T-helper 17 cell (primary cell): Measurements from ENCODE around the gene ASAP2. TPM values are rescaled to one million over a fixed set of nuclear protein-coding genes. Genes with fewer than 3 reads are reported as not detected.

Source experiments
- ATAC-seq: fragments of 150-1000 bp; cut with Tn5 transposase; 2 replicates; pipeline ENCODE4 v1.10.0; 2021; ENCODE audit warnings: mild to moderate bottlenecking, moderate library complexity
- DNase-seq, 3 donors: peaks; one replicate each; pipeline versions ENCODE4 v3.0.0 to v3.0.0-alpha.2; 2020 to 2021
- H3K9me3 ChIP-seq: one replicate; pipeline ENCODE4 v1.7.0; 2013; ENCODE audit warnings: low read length, mild to moderate bottlenecking; ENCODE audit not compliant: control insufficient read depth, poor library complexity, severe bottlenecking
- H3K27ac Mint-ChIP-seq: one replicate; pipeline ENCODE4 v1.8.0; 2022; ENCODE audit warnings: mild to moderate bottlenecking, moderate library complexity, mixed read lengths
- H3K27me3 Mint-ChIP-seq: one replicate; pipeline ENCODE4 v1.8.0; 2022; ENCODE audit warnings: mixed read lengths
- H3K36me3 Mint-ChIP-seq: one replicate; pipeline ENCODE4 v1.8.0; 2022; ENCODE audit warnings: low read depth, mixed read lengths
- H3K4me1 Mint-ChIP-seq: one replicate; pipeline ENCODE4 v1.8.0; 2022; ENCODE audit warnings: mild to moderate bottlenecking, mixed read lengths
- H3K4me3 Mint-ChIP-seq: one replicate; pipeline ENCODE4 v1.8.0; 2022; ENCODE audit warnings: mild to moderate bottlenecking, moderate library complexity, mixed read lengths
- total RNA-seq, 4 donors: library from RNA in 2 of 4; stranded (reverse) in 2 of 4; gene quantifications; one replicate each; pipeline ENCODE4 v1.2.3 and lab custom pipeline; 2022 to 2026

Gene ASAP2
- total RNA-seq, 2 donors from 2014 or later = 0.75 to 14.8 TPM

DNA sequence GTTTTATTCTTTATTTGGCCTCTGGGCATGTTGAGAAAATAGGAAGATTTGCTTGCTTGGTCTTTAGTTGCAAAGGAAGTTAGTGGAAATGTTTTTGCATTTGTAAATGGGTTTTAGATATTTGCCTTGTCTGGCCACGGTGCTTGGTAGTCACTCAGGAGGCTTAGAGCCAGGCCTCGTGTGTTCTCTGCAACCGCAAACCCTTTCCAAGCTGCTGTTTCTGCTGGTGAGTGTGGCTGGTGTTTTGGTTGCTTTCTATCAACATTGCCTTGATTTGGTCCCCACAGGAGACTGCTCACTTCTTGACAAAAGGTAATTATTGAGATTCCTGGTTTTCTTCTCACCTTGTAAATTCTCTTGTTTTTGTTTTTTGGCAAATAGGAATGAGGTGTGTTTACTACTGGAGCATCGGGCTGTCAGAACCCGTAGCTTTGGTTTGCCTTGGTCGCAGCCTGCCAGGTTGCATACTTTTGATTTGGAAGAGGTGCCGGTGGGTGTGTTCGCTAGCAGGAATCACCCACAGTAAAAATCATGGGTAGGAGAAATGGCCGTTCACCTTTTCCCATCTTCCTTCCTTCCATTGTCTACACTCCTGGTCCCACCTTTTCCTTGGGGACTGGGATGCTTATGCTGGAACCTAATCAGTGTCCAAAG, 15.8 kb downstream of the ASAP2 start:
- Mint-ChIP-seq H3K36me3 (peaks cover 6% of the 10 kb centered on the region), H3K4me1 (no peaks in the 10 kb centered on the region), H3K27ac (no peak overlapping the region), H3K27me3 (peaks cover 47% of the 10 kb centered on the region), H3K4me3 (no peak overlapping the region)
- ATAC-seq (no peak), DNase-seq (no peak)
- no peaks in the 10 kb centered on the region for H3K9me3 ChIP-seq

DNA sequence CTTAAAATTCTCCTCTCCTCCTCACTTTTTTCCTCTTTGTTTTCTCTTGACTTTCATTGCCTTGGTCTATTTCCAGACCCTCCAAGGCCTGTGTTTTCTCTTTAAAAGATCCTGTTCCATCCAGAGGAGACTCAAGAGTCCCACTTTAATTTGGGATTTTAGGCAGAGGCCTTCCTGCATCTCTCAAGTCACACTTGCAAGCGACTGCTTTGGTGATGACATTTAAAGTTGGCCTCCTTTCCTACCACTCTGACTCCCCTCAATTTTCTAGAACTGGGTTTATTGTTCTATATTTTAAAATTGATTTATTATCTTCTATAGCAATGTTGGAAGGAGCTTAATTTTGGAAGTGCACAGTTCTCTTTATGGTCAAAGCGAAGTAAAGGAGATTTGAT, 16.3 kb downstream of the ASAP2 start:
- Mint-ChIP-seq H3K27ac (no peak overlapping the region), H3K4me3 (no peak overlapping the region), H3K4me1 (no peaks in the 10 kb centered on the region), H3K27me3 (peaks cover 47% of the 10 kb centered on the region), H3K36me3 (peaks cover 6% of the 10 kb centered on the region)
- no peaks in the 10 kb centered on the region for H3K9me3 ChIP-seq
- DNase-seq = no peak
- no peak for ATAC-seq

DNA sequence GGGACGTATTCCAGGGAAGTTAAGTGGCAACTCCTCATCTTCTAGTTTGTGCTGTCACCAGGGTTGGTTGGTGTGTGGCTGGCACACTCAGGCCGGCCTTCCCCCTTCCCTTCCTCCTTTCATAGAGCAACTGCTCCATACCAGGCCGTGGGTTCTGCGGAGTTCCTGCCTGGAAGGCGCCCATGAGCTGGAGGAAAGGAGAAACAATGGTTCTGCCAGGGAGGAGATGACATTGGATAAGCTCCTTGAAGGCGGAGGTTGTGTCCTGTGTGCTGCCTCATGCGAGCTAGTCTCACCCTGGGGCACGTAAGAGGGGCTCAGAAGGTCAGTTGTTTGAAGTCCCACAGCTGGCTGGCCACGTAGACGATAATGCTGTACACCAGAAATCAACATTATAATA, 19.2 kb downstream of the ASAP2 start:
- Mint-ChIP-seq H3K27me3 (peaks cover 67% of the 10 kb centered on the region), H3K27ac (no peak overlapping the region), H3K4me3 (no peak overlapping the region), H3K36me3 (peaks cover 8% of the 10 kb centered on the region), H3K4me1 (no peaks in the 10 kb centered on the region)
- H3K9me3 ChIP-seq = no peaks in the 10 kb centered on the region
- ATAC-seq = no peak
- DNase-seq = no peak

GRCh38 chr2:9226458-9227380, 20.1 kb downstream of the ASAP2 start:
- ATAC-seq (no peak), DNase-seq (no peak)
- Mint-ChIP-seq H3K27me3 (peaks cover 69% of the 10 kb centered on the region), H3K27ac (no peak overlapping the region), H3K4me3 (no peak overlapping the region), H3K4me1 (peaks cover 1% of the 10 kb centered on the region), H3K36me3 (peaks cover 9% of the 10 kb centered on the region)
- no peaks in the 10 kb centered on the region for H3K9me3 ChIP-seq

DNA sequence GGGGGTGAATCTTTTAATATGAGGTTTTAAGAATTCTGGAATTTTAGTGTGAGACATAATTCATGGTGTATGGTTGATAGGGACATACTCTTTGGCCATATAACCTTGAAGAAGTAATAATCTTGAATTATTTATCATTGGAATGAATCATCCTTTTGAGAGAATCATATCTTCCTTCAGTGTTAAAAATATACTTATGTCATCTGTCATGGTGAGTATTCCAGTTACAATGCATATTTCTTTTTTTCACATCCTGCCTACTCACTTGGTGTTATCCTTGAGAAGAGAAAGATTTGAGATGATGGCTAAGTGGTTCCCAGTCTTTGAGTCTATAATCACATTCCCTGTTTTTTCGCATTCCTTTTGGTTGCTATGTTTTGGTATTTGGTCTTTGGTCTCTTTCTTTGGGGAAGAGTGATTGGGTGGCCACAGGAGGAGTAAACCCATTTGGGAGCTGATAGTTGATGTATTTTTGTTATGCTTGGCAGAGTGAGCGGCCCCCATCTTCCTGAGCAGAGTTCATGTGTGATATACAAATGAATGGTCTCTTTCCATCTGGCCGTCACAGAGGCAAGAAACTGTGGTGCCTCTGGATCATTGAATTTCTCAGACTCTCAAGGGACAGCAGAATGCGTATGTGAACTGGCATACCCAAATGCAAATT, 21.6 kb downstream of the ASAP2 start:
- DNase-seq = no peak
- no peak for ATAC-seq
- Mint-ChIP-seq H3K4me1 (peaks cover 6% of the 10 kb centered on the region), H3K27me3 (peaks cover 84% of the 10 kb centered on the region), H3K36me3 (peaks cover 11% of the 10 kb centered on the region), H3K27ac (no peak overlapping the region), H3K4me3 (no peak overlapping the region)
- H3K9me3 ChIP-seq = no peaks in the 10 kb centered on the region

- no peak overlapping the region for H3K27ac Mint-ChIP-seq
- peaks cover 11% of the 10 kb centered on the region for H3K36me3 Mint-ChIP-seq
- H3K9me3 ChIP-seq = no peaks in the 10 kb centered on the region
- peaks cover 89% of the 10 kb centered on the region for H3K27me3 Mint-ChIP-seq
- H3K4me1 Mint-ChIP-seq = peaks cover 6% of the 10 kb centered on the region
- DNase-seq (no peak), ATAC-seq (no peak)
- H3K4me3 Mint-ChIP-seq = no peak overlapping the region
Measured at GRCh38 chr2:9228781-9229469, 22.3 kb downstream of the ASAP2 start.

GRCh38 chr2:9229470-9229820, 22.8 kb downstream of the ASAP2 start:
- no peaks in the 10 kb centered on the region for H3K9me3 ChIP-seq
- no peak for ATAC-seq
- Mint-ChIP-seq H3K4me1 (peaks cover 9% of the 10 kb centered on the region), H3K27me3 (peaks cover 92% of the 10 kb centered on the region), H3K27ac (no peak overlapping the region), H3K36me3 (peaks cover 11% of the 10 kb centered on the region), H3K4me3 (no peak overlapping the region)
- no peak for DNase-seq

DNA sequence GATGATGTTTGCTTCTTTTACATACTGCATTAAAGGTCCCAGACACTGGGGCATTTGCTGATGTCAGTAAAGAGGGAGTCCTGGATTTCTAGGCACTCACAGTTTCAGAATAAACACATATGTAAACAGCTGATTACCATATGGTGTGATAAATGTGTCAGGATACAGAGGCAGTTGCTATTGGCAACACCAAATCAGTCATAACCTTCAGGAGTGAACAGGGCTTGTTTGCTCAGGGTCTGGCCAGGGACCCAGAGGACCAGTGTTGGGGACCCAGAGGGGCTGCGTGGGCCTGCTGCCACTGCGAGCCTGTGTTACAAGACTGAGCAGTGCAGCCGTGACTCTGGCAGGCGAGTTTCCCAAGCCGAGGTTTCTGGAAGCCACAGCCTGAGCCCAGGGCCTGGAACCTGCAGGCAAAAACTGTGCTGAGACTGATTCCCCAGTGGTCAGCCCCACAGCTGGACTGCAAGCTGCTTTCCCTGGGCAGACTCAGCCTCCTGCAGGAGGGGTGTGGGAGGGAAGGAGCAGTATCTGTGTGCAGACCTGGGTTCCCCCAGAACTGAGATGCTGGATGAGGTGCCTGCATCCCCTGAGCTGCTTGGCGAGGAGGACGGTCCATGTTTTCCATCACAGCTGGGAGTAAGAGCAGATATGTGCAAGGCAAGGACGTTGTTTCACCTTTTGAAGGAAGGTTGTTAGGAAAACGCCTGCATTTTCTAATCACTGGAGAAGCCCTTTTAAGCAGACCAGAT, 23.6 kb downstream of the ASAP2 start:
- no peaks in the 10 kb centered on the region for H3K9me3 ChIP-seq
- DNase-seq (no peak), ATAC-seq (no peak)
- H3K36me3 Mint-ChIP-seq = peaks cover 11% of the 10 kb centered on the region
- no peak overlapping the region for H3K4me3 Mint-ChIP-seq
- H3K4me1 Mint-ChIP-seq = peaks cover 9% of the 10 kb centered on the region
- no peak overlapping the region for H3K27ac Mint-ChIP-seq
- H3K27me3 Mint-ChIP-seq = peaks cover 92% of the 10 kb centered on the region

DNA sequence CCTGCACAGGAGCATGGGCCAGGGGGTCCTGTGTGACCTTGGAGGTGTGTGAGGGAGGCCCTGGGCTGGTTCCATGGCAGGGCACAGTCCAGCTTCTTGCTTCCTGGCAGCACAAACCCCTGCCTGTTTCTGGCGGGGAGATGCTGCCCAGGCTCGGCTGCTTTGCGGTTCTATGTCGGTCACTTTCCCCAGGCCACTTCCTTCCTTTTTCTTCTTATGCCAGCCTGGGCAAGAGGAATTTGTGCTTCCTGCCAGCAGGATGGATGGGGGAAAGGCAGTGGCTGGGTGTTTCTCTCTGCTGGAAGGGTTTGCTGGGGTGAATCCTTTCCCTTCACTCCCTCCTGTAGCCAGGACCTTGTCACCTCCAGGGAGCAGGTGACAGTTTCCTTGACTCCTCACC, 24.3 kb downstream of the ASAP2 start:
- ATAC-seq (no peak), DNase-seq (no peak)
- Mint-ChIP-seq H3K4me3 (no peak overlapping the region), H3K36me3 (peaks cover 6% of the 10 kb centered on the region), H3K4me1 (peaks cover 9% of the 10 kb centered on the region), H3K27ac (no peak overlapping the region), H3K27me3 (peaks cover 89% of the 10 kb centered on the region)
- no peaks in the 10 kb centered on the region for H3K9me3 ChIP-seq

- Mint-ChIP-seq H3K4me3 (no peak overlapping the region), H3K27me3 (peaks cover 85% of the 10 kb centered on the region), H3K27ac (no peak overlapping the region), H3K4me1 (peaks cover 9% of the 10 kb centered on the region), H3K36me3 (peaks cover 6% of the 10 kb centered on the region)
- H3K9me3 ChIP-seq = no peaks in the 10 kb centered on the region
- ATAC-seq = no peak
- no peak for DNase-seq
Measured at GRCh38 chr2:9231291-9232165, 24.9 kb downstream of the ASAP2 start.

- no peaks in the 10 kb centered on the region for H3K9me3 ChIP-seq
- Mint-ChIP-seq H3K27me3 (peaks cover 79% of the 10 kb centered on the region), H3K36me3 (peaks cover 6% of the 10 kb centered on the region), H3K27ac (no peak overlapping the region), H3K4me1 (peaks cover 9% of the 10 kb centered on the region), H3K4me3 (no peak overlapping the region)
- ATAC-seq (no peak), DNase-seq (no peak)
Measured at GRCh38 chr2:9232166-9232479, 25.5 kb downstream of the ASAP2 start.

DNA sequence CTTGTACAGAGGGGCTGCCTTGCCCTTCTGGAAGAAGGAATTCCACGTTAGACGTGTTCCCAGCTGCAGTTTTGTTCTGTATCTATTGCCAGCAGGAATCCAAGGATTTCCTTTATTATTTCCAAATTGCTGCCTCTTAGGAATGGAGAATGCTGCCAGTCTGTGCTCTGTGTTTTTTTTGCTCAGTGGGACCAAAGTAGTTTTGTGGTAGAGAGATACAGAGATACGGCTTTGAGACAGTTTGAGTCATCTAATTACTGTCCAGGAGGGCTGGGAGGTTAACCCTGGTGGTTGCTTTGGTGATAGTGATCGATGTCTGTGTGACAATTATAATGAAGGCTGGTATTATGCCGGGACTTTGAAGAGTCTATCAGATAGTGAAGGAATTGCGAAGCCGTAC, 26.3 kb downstream of the ASAP2 start:
- Mint-ChIP-seq H3K4me3 (no peak overlapping the region), H3K27ac (no peak overlapping the region), H3K36me3 (peaks cover 6% of the 10 kb centered on the region), H3K4me1 (peaks cover 9% of the 10 kb centered on the region), H3K27me3 (peaks cover 71% of the 10 kb centered on the region)
- no peak for DNase-seq
- no peaks in the 10 kb centered on the region for H3K9me3 ChIP-seq
- no peak for ATAC-seq
